Smooth muscle cell of the brain vasculature (primary cell): ENCODE results near the gene ADGRG6.

ENCODE experiments used
- DNase-seq: peaks from one replicate; pipeline ENCODE4 v3.0.0-alpha.2; 2012; ENCODE audit warnings: low read depth, low spot score

ADGRG6 gene

GRCh38 chr6:142481466-142481865, 179.7 kb downstream of the ADGRG6 start:
- no peak for DNase-seq

DNA sequence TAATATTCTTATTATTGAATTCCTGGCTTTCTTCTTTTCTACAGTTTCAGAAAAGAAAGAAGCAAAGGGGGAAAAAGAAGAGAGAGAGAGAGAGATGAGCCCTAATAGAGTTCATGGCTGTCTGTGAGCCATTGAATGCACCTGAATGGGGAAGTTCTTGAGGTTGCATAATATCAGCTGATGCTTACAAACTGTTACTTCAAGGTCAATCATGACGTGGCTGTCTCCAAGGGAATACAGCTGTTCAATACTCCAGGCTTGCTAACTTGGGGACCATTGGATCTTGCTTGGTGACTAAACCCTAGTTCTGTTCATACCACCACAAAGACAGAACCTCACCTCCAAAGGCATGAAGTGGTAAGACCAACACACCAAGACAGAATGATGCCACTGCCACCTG, 180.4 kb downstream of the ADGRG6 start:
- DNase-seq = no peak

- DNase-seq = no peak
Observed at GRCh38 chr6:142482974-142483373, 181.2 kb downstream of the ADGRG6 start.

GRCh38 chr6:142485256-142485655, 183.4 kb downstream of the ADGRG6 start:
- no peak for DNase-seq

- no peak for DNase-seq
Observed at GRCh38 chr6:142489722-142490610, 188.2 kb downstream of the ADGRG6 start.
